ELR (cell line): ENCODE measurements around the gene ILKAP.
A peak's percentile ranks its signal among the peaks of the same experiment; 100 is the strongest.
"Not testable (repeated sequence)": the region's sequence is repeated elsewhere in the genome, so short reads cannot be mapped to it uniquely, and the experiment has no call there.

Experiments used
- DNase-seq: peaks from one replicate; pipeline ENCODE4 v3.0.0-alpha.2; 2015; ENCODE audit warnings: low read depth

Gene ILKAP

DNA sequence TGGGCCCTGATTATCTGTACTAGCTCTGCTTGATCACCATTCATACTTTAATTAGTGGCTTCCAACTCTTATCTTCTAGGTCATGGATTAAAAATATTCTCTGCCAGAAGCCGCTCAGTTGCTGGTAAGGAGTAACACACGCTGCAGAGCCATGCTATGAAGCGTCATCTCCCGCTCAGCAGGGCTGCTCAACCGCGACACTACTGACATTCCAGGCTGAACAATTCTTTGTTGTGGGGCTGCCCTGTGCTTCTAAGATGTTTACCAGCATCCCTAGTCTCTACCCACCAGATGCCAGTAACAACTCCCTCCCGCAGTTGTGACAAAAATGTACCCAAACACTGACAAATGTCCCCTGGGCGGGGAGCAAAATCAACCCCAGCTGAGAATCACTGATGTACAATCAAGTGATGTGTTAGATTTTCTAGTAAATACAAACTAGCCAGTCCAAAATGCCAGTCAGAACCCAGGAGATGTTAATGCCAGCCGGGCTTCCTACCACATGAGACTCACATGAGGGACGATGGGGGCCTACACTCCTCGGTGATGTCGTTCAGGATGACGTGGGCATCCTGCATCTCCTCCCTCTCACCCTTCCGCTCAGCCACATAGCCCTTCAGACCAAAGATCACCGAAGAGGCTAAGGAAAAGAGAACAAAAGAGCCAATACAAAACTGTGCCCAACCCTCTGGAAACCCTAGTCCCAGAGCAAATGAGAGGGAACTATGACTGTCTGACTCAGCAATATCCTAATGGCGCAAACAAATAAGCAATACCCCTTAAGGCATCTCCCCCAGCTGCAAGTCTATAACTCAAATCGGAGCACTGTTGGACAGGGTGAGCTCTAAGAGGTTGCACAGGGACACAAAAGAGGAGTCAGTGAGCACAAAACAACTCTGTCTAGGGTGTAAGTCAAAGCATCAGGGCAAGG is 15.6 kb downstream of the ILKAP start:
- DNase-seq: no peak

DNA sequence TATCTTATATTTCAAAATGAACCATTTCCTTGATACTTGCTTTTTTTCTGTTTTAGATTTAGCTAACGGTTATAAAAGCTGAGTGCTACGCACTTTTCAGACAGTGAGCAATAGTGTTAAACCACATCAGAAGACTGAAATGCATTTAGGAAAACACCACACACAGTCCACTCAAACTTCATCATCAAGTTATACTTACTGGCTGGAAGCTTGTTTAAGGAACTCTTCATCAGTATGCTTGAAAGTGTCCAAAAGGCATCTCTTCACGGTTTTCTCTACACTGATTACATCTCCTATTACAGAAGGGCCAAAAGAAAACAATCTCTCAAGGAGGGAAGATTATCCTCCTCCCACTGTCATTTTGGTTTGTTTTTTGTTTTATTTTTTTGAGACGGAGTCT is 19.7 kb downstream of the ILKAP start:
- DNase-seq: no peak

DNA sequence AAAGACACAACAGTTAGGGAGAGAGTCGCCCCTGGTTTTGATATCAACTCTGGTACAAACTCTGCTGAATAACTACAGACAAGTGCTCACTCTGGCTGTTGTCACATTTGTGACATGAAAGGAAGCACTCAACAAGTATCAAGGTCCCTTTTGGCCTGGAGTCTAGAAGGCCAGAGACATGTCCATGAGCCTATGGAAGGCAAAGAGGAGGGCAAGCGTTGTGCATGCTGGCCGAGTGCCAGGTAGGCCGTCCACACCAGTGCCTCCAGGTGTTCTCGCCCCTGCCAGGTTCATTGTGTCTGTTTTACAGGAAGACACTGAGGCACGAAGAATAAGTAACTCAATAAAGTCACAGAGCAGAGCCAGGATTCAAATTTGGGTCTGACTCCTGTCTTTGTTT is 21.1 kb downstream of the ILKAP start:
- DNase-seq: no peak

DNA sequence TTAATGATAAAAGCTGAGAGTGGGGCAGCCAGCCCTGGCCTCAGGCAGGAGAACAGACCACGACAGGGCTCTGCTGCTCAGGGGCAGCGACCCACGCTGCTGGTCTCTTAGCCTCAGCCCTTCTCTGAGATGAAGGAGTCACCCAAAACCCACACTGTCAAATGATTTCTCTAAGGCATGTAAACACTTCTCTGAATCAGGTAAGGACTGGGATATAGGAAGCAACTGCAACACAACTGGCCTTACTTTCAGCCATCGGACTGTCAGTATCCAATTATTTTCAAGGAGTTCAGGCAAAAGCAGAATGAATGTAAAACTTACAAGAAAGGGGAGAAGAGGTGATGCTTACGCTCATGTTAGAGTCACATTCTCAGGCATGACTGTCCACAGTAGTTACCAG is 22.9 kb downstream of the ILKAP start:
- no peak for DNase-seq

DNA sequence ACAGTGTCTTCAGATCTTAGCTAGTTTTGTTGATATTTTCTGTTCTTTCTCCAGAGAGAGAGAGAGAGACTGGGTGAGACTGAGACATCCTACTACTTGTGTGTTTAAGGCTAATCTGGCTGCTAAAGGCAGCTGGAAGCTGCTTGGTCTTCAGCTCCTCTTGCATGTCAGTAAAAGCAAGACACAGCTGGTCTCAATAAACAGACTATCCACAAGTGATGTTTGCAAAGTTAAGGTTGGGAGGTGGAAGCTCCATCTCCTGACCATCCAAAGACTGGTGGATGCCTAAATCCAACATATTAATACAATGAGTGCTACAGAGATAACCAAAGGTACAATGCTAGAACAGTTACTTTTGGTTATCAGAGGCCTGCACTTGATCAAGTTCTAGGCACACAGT is 26.9 kb downstream of the ILKAP start:
- DNase-seq: no peak

DNA sequence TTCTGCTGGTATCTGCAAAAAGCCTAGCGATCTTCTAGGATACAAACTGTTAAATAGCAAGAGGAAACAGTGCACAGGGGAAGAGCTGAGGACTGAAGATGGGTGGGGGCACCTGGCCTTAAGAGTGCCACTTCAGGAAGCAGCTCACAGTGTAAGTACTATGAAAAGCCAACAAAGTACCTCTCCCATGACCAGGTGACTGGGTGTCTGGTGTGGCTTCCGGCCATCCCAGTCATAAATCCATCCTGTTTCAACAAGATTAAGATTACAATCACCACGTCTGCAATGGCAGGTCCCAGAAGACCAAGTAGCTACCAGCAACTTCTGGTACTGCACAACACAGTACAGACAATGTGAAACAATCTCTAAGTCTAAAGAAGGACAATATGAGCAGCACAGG is 28.8 kb downstream of the ILKAP start:
- DNase-seq: no peak

DNA sequence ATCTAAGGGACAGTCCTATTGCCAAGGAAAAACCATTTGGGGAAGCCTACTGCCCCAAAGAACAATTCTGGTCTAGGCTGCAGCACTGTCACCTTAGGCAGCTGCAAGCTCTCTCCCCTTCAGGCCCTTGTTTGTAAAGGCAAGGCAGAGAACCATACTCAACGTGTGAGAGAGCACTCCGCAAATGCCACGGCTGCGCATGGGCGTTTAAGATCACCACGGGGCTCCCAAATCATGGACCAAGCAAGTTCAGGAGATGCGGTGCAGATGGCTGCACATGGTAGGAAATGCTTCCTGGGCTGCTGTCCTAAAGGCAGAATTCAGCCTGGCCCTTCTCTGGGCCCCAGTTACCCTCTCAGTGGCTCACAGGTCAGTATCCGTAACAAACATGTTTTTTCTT is 29.2 kb downstream of the ILKAP start:
- no peak for DNase-seq

DNA sequence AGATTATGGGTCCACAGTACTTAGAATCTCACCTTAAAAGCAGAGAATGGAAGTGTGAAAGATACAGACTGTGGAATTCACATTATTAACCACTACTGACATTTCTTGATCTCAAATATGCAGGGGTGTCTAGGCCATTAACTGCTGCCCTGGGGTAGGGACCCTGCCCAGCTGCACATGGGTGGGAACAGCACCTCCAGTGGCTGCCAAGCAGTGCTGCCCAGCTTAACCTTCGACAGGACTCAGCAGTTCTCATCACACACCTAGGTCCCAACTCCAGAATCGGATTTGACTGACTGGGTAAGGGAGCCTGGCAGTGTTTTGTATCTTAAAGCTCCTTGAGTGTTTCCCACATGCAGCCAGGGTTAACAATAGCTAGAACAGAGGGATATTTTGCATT is 29.8 kb downstream of the ILKAP start:
- DNase-seq: peak; percentile 24

DNA sequence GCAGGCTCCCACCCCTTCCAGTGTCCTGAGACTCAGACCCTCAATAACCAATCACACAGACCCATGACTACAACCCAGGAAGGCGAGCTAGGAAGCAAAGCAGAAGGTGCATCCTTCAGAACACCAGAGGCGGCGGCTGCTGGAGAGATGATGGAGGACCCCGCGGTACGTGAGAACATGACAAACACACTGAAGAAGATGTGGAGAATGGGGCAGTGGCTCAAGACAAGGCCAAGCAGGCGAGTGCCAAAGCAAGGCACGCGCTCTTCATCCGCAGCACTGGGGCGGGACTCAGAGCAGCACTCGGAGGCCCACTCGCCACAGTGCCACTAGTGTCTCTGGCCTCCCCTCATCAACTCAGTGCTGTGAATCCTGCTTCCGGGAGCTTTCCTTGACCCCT is 31.1 kb downstream of the ILKAP start:
- DNase-seq: no peak

DNA sequence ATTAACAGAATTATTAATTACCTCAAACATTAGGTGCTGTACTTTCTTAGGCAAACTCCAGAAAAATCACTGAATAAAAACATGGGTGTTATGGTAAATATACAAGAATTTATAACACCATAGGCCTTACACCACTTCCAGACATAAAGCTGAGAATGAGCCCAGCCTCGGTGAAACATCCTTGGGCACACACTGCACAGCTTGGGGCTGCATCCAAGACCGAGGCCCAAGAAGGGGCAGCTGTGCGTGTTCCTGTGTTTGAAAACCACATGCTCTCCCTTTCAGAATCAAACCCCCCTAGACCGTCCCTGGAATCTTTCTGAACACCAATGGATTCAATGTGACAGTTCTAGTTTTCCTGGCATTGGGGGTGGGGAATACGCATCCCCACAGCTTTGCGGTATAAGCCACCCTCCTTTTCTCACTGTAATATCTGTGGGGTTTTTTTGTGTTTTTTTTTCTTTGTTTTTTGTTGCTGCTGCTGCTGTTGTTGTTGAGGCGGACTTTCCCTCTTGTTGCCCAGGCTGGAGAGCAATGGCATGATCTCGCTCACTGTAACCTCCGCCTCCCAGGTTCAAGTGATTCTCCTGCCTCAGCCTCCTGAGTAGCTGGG is 31.8 kb downstream of the ILKAP start:
- no peak for DNase-seq

DNA sequence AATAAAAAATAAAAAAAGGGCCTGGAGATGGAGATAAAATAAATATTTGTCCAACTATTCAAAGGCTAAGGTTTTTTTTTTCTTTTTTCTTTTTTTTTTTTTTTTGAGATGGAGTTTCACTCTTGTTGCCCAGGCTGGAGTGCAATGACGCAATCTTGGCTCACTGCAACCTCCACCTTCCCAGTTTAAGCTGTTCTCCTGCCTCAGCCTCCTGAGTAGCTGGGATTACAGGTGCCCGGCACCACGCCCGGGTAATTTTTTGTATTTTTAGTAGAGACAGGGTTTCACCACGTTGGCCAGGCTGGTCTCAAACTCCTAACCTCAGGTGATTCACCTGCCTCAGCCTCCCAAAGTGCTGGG is 32.4 kb downstream of the ILKAP start:
- DNase-seq: not testable (repeated sequence)

DNA sequence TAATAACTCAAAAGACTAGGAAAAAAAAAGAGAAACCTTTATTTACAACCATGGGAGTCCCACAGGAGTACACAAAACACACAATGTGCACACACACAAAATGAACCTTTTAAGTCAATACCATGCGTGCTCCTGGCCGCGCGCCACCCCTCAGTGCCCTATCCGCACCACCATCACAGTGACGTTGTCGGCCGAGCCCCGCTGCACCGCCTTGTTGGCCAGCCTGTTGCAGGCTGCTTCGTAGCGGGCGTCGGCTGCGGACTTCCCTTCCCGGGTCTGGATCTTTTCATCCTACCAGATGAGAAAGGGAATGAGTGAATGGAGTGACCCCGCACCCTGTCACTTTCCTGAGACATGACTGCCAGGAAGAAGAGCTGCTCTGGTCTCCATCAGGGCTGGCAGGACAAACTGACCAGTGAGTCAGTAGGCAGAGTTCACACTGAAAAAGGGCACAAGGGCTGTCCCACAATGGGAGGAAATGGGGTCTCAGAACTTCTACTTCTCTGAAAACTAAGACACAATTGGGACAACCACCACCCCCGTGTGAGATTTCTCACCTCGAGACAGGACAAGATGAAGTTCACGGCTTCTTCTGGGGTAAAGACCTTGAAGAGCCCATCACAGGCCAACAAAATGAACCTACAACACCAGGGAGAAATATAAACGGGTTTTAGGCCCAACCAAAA is 33.0 kb downstream of the ILKAP start:
- peak; percentile 19 for DNase-seq

DNA sequence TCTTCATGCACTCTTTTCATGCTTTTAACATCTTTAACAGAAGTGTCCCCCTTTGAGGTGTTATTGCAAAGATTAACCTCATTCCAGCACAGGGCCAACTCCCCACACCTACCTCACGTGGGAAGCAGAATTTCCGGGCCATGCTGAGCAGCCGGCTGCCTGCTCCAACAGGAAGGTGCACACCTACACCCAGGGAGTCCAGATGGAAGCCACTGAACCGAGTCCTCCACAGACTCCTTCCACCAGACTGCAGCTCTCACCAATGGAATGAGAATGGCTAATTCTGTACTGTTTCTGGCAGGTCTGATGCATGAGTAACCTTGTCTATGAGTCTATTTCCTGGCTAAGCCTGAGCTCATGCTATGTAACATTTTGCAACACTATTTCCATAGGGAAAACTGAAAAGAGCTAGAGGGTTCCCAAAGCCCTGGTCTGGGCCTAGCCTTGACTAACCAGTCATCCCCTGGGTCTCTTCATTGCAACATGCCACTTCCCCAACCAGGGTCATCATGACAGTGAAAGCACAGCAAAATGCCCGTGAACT is 33.7 kb downstream of the ILKAP start:
- DNase-seq: peak; percentile 98

DNA sequence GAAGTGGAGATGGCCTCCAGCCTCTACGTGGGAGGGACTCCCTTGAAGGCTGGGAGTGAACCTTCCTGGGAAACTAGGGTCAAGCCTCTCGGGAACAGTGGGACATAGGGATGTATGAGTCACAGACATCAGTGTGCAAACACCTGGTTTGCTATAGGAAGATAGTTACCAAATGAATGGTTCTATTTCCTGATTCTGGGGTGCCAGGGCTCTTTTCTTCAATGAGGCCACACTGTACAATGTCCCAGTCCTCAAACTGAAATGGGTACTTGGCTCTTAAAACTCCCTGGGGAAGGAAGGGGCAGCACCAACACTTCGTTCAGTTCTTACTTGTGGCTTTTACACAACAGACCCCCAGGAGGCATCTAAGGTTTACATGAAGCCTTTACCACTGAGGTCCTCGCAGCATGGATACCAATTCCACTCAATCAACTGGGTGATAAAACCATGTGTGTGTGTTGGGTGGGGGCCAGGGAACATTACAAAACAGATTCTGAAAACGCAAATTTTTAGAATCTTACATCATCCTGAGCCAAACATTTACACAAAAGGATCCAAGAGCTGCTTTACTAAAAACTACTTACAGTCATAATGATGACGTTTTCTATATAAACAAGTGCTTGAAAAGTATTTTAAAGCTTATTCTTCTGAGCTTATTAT is 34.3 kb downstream of the ILKAP start:
- DNase-seq: peak; percentile 86

DNA sequence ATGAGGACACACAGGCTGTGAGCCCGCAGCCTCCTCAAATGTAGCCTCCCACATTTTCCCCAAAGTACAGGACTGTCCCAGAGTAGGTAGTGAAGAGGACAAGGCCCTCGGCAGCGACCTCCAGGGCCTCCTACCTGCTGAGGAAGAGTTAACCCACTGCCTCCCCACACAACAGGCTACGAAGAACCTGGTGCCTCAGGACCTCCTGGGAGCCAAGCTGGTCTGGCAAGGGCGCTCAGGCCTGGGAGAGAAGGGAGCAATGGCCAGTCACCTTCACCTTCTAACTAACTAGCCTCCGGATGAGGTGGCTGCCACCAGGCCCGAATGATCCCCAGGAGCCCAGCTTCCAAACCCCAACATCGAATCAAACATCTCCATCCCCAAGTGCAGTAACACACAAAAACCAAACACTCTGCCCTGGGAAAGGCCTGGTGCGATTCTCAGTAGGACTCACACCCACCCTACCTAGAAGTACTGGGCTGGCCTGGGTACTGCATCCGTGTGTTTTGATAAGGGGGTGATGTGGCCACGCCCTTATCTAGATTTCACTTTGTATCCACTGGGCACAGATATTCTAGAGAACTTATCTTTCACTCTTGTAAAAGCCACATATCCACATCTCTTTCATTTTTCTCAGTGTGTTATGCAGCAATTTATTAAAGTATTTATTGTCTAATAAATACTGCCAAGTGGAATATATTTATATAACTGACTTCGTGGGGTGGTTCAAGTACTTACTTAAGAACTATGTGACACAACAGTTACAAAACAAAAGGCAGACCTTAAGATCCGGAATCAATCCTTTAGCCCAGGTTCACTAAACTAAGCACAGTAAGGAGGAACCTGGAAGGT is 35.1 kb downstream of the ILKAP start:
- no peak for DNase-seq

DNA sequence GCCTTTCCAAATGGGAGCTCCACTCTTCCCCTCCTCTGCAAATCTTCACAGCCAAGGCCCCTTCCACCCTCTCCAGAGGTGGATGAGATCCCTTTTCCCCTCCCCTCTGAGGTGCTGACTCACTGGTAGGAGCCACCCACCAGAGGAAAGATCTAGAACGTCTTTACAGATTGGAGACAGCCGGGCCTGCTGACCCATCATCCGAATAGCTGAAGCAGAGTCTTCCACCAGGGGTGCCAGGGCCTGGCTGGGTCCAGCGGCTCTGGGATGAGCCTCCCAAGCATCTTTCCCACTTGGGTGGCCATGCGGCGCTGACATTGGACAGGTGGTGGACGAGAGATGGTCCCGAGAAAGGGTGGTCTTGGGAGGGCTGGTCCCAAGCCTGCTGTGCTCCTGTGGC is 35.7 kb downstream of the ILKAP start:
- DNase-seq: no peak

DNA sequence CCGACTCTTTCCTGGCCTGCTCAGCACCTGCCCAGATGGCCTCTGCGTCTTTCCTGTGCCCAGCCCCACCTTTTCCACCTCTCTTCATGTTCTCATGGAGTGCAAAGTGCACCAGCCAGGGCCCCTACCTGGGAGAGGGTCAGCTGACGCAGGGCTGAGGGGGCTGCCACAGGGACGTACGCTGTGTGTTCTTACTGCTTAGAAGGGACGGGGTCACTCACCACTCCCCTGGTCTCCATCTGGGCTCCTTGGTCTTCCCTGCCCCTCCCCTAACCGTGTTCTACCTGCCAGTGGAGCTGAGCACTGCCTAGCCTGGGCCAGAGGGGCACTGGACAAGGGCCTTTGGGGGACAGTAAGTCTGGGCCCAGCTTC is 36.2 kb downstream of the ILKAP start:
- no peak for DNase-seq

DNA sequence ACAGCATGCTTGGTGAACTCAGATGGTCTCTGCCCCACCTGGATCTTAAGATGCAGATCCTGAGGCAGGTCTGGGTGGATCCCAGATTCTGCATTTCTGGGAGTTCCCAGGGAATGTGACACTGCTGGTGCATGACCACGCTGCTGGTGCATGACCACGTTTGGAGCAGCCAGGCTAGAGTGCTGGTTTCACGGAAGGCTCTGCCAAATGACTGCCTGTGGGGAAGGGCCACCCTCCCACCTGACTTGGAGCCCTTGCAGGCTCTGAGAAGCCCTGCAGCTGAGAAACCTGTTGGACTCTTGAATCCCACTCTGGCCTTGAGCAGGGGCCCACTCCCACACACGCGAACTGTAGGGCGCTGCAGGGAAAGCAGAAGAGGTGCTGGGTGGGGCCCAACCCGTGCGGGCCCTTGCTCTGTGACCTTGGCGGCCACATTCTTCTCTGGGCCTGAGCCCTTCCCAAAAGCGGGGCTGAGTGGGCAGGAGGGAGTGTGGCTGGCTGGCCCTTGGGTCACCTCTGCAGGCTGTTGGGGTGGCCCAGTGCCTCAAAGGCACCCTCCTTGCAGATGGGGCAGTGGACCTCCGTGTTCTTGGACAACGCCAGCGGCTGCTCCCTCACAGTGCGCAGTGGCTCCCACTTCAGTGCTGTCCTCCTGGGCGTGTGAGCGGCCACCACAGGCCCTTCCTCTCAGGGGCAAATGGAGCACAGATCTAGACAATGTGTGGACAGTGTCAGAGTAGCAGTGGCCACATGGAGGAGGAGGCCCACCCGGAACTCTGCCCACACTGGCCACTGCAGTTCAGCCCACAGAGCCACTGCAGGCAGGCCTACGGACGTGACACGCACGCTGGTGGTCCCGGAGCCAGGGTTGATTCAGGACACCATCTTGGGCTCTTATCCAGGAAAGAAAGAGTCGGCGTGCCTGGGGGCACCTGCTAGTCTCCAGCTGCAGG is 36.8 kb downstream of the ILKAP start:
- DNase-seq: no peak

DNA sequence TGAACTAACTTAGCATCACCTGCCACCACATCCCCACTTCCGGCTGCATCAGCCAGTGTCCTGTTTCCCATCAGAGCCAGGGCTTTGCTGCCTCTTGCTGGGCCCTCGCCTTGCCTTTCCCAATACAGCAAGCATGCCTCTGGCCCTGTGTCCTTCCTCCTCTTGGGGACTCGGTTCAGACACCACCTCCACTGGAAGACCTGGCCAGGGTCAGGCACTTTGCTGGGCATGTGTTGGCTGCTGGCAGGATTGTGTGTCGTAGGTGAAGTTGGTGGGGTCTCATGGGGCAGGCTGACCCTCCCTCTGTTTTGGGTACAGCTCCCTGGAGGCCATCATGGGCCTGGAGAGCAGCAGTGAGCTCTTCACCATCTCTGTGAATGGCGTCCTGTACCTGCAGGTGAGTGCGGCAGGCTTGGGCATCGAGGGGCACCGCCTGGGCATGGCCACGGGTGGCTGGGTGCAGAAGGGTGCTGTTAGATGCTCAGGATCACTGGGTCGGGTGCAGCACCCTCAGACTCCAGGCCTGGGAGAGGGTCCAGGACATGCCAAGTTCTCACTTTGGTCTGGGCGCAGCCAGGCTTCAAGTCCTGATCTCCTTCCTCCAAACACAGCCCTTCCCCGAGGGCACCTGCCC is 38.1 kb downstream of the ILKAP start:
- DNase-seq: no peak

DNA sequence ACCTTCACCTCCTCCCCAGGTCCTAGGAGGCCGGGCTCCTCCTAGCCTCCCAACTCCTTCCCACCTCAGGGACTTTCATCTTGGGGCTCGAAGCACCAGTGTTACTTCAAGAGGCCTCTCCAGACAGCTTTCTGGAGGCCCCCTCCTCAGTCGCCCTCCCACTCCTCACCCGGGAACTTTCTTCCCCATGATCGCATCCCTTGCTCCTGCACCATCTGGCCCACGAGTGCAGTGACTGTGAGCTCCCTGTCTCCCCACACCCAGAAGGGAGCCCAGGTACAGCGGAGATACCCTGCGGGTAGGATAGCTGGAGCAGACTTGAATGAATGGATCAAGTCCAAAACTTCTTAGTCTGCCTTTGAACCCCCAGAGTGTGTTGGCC is 38.6 kb downstream of the ILKAP start:
- DNase-seq: no peak
